Smooth muscle cell (in vitro differentiated cells): ENCODE results near the gene SINHCAF. TPM values are rescaled to one million over a fixed set of nuclear protein-coding genes. Genes with fewer than 3 reads are reported as not detected.

Experiments used
- DNase-seq: peaks from one replicate; lab custom pipeline; 2025; ENCODE audit not compliant: unreplicated experiment; lab: John Stamatoyannopoulos, UW
- H2AFZ ChIP-seq: fragments of 200-600 bp; sonication (generic); 2 replicates; pipeline ENCODE4 v1.6.0; 2016; ENCODE audit warnings: antibody characterized with exemption, low read depth, mild to moderate bottlenecking
- H3F3A ChIP-seq: fragments of 200-600 bp; sonication (generic); 2 replicates; pipeline ENCODE4 v1.6.0; 2017; ENCODE audit warnings: antibody characterized with exemption, low read depth
- H3K27ac ChIP-seq: fragments of 200-600 bp; sonication (generic); 2 replicates; pipeline ENCODE4 v1.5.1; 2016; ENCODE audit warnings: low read depth, mild to moderate bottlenecking
- H3K27me3 ChIP-seq: fragments of 200-600 bp; sonication (generic); 2 replicates; pipeline ENCODE4 v1.6.1; 2016; ENCODE audit warnings: low read depth, mild to moderate bottlenecking
- H3K36me3 ChIP-seq: fragments of 200-600 bp; sonication (generic); 2 replicates; pipeline ENCODE4 v1.5.1; 2016; ENCODE audit warnings: low read depth
- H3K4me1 ChIP-seq: fragments of 200-600 bp; sonication (generic); 2 replicates; pipeline ENCODE4 v1.5.1; 2016; ENCODE audit warnings: low read depth
- H3K4me2 ChIP-seq: fragments of 200-600 bp; sonication (generic); 2 replicates; pipeline ENCODE4 v1.6.0; 2016; ENCODE audit warnings: mild to moderate bottlenecking
- H3K4me3 ChIP-seq: fragments of 200-600 bp; sonication (generic); 2 replicates; pipeline ENCODE4 v1.5.1; 2016; ENCODE audit warnings: mild to moderate bottlenecking
- H3K79me2 ChIP-seq: fragments of 200-600 bp; sonication (generic); 2 replicates; pipeline ENCODE4 v1.6.0; 2016; ENCODE audit warnings: low read depth, mild to moderate bottlenecking
- H3K9ac ChIP-seq: fragments of 200-600 bp; sonication (generic); 2 replicates; pipeline ENCODE4 v1.6.0; 2016; ENCODE audit warnings: low read depth
- H3K9me3 ChIP-seq: fragments of 200-600 bp; sonication (generic); replicated peaks from 2 replicates; pipeline ENCODE4 v1.5.1; 2016; ENCODE audit warnings: low read depth
- H4K20me1 ChIP-seq: fragments of 200-600 bp; sonication (generic); 2 replicates; pipeline ENCODE4 v1.6.0; 2016; ENCODE audit warnings: low read depth
- WGBS: methylation state at CpG from one replicate; pipeline ENCODE4 v1.1.7; 2016; ENCODE audit warnings: low lambda C conversion rate; 5-methylcytosine and 5-hydroxymethylcytosine counted together
- polyA plus RNA-seq: library from polyadenylated mRNA; unstranded; fragments of >200 nt; fragmentation: Nextera tagmentation; extraction: Ambion mirVana; gene quantifications from 2 replicates; pipeline ENCODE4 v1.2.1, GENCODE V29; 2016
- total RNA-seq: library from RNA; depleted of rRNA; stranded (reverse); fragments of >200 nt; gene quantifications from 2 replicates; pipeline ENCODE4 v1.2.3, GENCODE V29; 2014
- TF ChIP-seq, protein P1 (sequence below): fragments of 200-600 bp; sonication (generic); IDR thresholded peaks from 2 replicates; pipeline ENCODE4 v1.5.1; 2017; ENCODE audit warnings: borderline replicate concordance, mild to moderate bottlenecking, antibody characterized with exemption; ENCODE audit not compliant: insufficient read depth, poor library complexity, severe bottlenecking

Gene SINHCAF
- total and polyA plus RNA-seq, 2 experiments from 2014 or later: 41.6 to 101 TPM

DNA sequence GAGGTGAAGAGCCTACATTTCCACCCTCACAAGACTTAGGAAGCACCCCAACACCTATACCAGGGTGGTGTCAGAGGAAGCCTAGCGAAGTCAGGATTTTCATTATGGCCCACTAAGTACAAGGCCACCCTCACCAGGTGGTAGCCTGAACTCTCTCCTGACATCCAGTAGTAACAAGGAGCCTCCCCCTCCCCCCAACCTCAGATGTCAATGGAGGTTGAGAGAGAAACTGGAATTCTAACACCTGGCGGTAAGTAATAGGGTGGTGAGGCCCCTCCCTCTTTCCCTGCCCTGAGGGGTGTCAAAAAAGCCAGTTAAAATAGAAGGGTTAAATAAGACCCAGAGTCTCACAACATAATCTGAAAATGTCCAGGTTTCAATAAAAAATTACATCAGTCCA, 37.6 kb downstream of the SINHCAF start:
- WGBS: 97% methylated on average over 2 of the region's 2 CpGs
- H3K9me3 ChIP-seq: peaks cover 3% of the 10 kb centered on the region

DNA sequence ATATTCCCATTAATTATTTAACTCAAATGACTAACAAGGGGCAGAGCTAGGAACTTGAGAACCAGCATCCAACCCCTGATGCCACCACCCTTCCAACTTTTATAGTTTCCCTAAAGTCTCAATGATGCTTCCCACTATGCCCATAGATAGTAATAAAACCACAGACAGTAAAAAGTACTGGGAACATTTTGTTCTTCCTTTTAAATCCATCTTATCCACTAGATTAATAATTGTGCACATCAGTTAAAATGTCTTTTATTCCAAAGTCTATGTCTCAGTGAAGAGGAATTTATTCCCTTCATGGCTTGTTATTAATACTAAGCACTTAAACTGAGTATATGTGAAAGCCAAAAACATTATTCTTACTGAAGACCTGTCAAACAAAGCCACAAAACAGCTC, 45.8 kb downstream of the SINHCAF start:
- TF ChIP-seq, protein P1, sequence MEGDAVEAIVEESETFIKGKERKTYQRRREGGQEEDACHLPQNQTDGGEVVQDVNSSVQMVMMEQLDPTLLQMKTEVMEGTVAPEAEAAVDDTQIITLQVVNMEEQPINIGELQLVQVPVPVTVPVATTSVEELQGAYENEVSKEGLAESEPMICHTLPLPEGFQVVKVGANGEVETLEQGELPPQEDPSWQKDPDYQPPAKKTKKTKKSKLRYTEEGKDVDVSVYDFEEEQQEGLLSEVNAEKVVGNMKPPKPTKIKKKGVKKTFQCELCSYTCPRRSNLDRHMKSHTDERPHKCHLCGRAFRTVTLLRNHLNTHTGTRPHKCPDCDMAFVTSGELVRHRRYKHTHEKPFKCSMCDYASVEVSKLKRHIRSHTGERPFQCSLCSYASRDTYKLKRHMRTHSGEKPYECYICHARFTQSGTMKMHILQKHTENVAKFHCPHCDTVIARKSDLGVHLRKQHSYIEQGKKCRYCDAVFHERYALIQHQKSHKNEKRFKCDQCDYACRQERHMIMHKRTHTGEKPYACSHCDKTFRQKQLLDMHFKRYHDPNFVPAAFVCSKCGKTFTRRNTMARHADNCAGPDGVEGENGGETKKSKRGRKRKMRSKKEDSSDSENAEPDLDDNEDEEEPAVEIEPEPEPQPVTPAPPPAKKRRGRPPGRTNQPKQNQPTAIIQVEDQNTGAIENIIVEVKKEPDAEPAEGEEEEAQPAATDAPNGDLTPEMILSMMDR: no peak
- Histone ChIP-seq H3K9ac (no peak overlapping the region), H3F3A (no peaks in the 10 kb centered on the region), H3K27ac (no peak overlapping the region), H3K79me2 (no peaks in the 10 kb centered on the region), H3K4me1 (peaks cover 14% of the 10 kb centered on the region), H3K4me2 (no peak overlapping the region), H3K36me3 (peaks cover 6% of the 10 kb centered on the region), H3K9me3 (peaks cover 3% of the 10 kb centered on the region), H3K27me3 (no peaks in the 10 kb centered on the region), H4K20me1 (no peaks in the 10 kb centered on the region), H3K4me3 (no peak overlapping the region), H2AFZ (no peak overlapping the region)
- no peak for DNase-seq

More for the DNA sequence above, 37.6 kb downstream of the SINHCAF start:
- no peak overlapping the region for H2AFZ ChIP-seq
- H3K27me3 ChIP-seq: no peaks in the 10 kb centered on the region
- peaks cover 39% of the 10 kb centered on the region for H3K36me3 ChIP-seq
- DNase-seq: no peak
- H3K79me2 ChIP-seq: peaks cover 23% of the 10 kb centered on the region
- no peaks in the 10 kb centered on the region for H3F3A ChIP-seq
- no peak overlapping the region for H3K9ac ChIP-seq
- H3K4me3 ChIP-seq: no peak overlapping the region
- no peak overlapping the region for H3K4me2 ChIP-seq
- no peaks in the 10 kb centered on the region for H3K4me1 ChIP-seq
- TF ChIP-seq, protein P1: no peak
- H3K27ac ChIP-seq: no peak overlapping the region
- peaks cover 23% of the 10 kb centered on the region for H4K20me1 ChIP-seq

DNA sequence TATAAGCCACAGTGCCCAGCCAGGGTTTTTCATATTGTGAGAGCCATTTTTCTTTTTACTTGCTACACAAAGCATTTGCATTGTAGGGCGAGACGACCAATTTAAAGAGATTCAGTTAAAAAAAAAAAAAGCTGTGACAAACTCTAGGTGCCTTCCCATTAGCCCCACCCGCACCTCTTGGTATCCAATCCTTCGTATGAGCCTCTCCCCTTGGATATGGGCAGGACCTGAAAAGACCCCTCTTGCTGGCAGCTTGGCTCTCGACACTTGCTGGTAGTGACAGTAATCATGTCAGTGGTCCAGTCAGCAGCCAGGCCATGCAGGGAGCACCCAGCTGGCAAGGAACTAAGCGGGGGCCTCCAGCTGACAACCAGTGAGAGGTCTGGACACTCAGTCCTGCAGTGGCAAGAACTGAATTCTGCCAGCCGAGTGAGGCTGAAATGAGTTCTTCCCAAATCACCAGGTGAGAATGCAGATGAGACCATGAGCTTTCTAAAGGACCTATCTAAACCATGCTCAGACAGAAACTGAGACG, 46.5 kb downstream of the SINHCAF start:
- Histone ChIP-seq H3K4me2 (no peak overlapping the region), H3K4me1 (peaks cover 14% of the 10 kb centered on the region), H4K20me1 (no peaks in the 10 kb centered on the region), H3K9me3 (no peaks in the 10 kb centered on the region), H3K27ac (no peak overlapping the region), H3F3A (no peaks in the 10 kb centered on the region), H3K4me3 (no peak overlapping the region), H3K36me3 (peaks cover 5% of the 10 kb centered on the region), H3K79me2 (no peaks in the 10 kb centered on the region), H3K27me3 (no peaks in the 10 kb centered on the region), H3K9ac (no peak overlapping the region), H2AFZ (no peak overlapping the region)
- TF ChIP-seq, protein P1: no peak
- 97% methylated on average over 8 of the region's 8 CpGs for WGBS
- DNase-seq: no peak

DNA sequence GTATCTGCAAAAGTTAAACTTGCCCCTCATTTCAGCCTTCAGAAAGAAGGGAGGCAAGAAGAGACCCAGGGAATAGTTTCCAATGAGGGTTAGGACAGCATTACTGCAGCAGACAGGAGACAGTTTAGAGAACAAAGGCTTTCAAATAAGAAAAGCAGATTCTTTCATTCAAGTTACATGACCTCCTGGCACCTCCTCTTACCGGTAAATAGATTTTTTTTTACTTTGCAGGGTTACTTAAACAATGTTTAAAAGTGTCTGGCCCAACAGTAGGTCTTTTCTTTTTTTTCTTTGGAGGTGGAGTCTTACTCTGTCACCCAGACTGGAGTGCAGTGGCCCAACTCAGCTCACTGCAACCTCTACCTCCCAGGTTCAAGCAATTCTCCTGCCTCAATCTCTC, 47.1 kb downstream of the SINHCAF start:
- Histone ChIP-seq H3K4me2 (no peak overlapping the region), H3K4me3 (no peak overlapping the region), H3K27ac (no peak overlapping the region), H4K20me1 (no peaks in the 10 kb centered on the region), H3K9ac (no peak overlapping the region), H3K27me3 (no peaks in the 10 kb centered on the region), H3K36me3 (no peaks in the 10 kb centered on the region), H2AFZ (no peak overlapping the region), H3K4me1 (peaks cover 14% of the 10 kb centered on the region), H3K79me2 (no peaks in the 10 kb centered on the region), H3K9me3 (no peaks in the 10 kb centered on the region), H3F3A (no peaks in the 10 kb centered on the region)
- DNase-seq: no peak
- 61% methylated on average over 1 of the region's 1 CpG for WGBS
- TF ChIP-seq, protein P1: no peak
